NOMO-1 treated with dmso at 0.1 percent for 144 hours (cell line): Measurements from ENCODE around the gene HAPSTR1.
"Not testable (repeated sequence)": the region's sequence is repeated elsewhere in the genome, so short reads cannot be mapped to it uniquely, and the experiment has no call there.

Experiments used
- DNase-seq: peaks from one replicate; lab custom pipeline; 2025; ENCODE audit not compliant: unreplicated experiment; lab: John Stamatoyannopoulos, UW

HAPSTR1 gene

DNA sequence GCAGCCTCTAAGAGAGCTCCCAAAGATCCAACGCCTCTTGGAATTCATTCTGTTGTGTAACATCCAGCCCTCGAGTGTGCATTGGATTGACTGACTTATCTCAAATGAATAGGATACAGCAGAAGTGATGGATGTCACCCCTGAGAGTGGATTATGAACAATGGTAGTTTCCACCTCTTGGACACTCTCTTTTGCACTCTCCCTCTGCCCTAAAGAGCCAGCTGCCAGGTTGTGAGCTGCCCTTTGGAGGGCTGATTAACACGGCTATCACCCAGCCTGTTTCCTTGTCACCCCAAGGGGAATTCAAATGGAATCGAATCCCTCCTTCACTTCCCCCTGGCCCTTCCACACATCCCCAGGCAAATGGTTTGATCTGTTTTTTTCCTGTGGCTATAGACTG is 21.2 kb upstream of the HAPSTR1 start:
- DNase-seq, result no peak

DNA sequence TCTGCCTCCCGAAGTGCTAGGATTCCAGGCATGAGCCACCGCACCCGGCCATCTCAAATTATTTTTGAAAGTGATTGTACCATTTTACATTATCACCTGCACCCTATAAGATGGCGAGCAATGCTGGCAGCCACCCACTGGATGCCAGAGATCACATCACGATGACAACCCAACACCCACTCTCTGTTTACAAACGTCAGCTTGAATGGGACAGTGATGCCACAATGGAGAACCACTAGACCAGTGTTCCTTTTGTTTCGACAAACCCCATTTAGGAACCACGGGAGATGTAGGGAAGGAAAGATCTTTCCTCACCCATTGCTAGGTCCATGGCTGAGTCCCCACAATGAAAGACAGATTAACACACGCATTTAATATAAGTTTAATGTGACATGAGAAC is 20.1 kb upstream of the HAPSTR1 start:
- no peak for DNase-seq

- DNase-seq, result no peak
Observed at GRCh38 chr16:9072806-9073341, 18.6 kb upstream of the HAPSTR1 start.

DNA sequence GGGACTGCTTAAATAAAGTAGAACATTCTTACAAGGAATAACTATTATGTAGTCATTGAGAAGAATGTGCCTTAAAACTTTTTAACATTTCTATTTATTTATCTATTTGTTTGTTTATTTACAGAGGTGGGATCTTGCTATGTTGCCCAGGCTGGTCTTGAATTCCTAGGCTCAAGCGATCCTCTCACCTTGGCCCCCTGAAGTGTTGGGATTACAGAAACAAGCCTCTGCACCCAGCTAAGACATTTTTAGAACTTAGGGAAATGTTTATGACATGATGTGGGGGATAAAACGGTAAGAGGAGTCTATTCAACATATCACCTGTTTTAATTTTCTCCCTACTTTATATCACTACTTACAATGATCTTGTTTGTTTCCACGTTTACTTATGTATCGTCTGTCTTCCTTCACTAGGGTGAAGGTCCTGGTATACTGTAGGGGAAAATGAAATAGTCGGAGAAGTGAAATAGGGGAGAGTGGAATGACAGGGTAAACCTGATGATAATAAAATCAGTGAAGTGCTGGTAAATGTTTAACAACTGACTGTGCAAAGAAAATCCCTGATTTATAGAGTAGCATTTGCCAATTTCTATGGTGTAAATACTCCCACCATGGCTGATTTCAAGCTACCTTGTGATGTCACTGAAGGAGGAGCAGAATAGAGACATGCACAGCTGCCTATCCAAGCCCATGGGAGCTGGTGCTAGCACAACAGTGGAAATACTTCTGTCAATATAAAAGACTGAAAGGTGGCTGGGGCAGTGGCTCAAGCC is 16.0 kb upstream of the HAPSTR1 start:
- no peak for DNase-seq

GRCh38 chr16:9077091-9077809 is 14.2 kb upstream of the HAPSTR1 start:
- DNase-seq, result peak; percentile 71

DNA sequence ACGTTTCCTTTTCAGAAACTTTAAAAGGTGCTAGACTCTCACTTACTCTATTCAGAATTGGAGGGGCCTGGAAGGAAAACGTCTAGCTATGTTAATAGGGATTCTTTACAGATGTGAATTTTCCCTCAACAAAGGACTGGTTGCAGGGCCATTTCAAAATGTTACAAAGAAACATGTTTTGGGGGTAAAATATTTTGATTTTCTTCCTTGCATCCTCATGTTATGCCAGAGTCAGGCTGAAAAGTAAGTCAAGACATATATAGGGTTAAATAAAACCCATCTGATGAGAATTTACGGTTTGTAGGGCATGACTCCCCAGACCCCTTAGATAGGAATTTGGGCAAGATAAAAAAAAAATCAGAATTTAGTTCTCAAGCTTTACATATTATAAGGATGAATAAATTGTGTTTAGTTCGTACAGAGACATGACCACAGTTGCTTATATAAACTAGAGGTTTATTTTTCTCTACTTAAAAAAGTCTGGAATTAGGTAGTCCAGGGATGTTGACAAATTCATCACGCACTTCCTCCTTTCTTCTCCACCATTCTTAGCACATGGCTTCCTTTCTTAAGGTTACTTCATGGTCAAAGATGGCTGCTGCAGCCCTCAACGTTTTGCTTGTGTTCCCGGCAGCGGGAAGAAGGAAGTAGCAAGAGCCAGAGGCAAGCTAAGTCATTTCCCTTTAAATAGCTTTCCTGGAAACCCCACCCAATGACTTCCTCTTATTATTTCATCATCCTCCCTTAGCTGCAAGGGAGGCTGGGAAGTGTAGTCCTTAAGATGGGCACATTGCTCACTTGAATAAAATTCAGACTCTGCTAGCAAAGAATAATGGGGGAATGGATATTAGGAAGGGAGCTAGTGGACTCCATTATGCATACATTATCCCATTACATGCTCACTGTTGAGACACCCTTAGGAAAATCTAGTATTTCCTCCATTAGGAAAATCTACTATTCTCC is 12.7 kb upstream of the HAPSTR1 start:
- DNase-seq, result peak; percentile 93

DNA sequence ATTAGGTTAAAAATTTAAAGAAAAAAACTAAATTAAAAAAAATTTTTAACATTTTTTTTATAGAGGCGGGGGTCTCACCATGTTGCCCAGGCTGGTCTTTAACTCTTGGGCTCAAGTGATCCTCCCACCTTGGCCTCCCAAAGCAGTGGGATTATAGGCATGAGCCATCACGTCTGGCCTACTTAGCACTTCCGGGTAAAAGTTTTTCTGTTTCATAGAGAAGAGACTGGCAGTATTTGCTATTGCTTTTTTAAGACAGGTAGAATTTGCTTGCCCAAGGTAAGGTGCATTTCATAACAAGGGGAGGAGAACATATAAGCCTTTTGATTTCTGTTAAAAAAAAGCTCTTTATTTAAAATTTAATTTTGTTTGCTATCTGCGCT is 12.0 kb upstream of the HAPSTR1 start:
- no peak for DNase-seq

GRCh38 chr16:9081158-9081557 is 10.3 kb upstream of the HAPSTR1 start:
- no peak for DNase-seq

GRCh38 chr16:9081843-9082242 is 9.6 kb upstream of the HAPSTR1 start:
- DNase-seq, result no peak

DNA sequence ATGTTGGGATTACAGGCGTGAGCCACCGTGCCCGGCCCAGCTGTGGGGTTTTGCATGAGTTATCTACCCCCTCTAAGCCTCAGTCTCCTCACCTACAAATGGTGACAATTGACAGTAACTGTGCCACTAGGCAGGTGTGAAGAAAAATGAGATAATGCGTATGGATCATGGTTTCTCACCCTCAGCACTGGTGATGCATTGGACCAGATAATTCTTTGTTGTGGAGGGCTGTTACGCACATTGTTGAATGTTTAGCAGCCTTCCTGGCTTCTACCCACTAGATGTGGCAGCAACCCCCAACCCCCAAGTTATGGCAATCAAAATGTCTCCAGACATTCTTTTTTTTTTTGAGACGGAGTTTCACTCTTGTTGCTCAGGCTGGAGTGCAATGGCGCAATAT is 9.0 kb upstream of the HAPSTR1 start:
- no peak for DNase-seq

DNA sequence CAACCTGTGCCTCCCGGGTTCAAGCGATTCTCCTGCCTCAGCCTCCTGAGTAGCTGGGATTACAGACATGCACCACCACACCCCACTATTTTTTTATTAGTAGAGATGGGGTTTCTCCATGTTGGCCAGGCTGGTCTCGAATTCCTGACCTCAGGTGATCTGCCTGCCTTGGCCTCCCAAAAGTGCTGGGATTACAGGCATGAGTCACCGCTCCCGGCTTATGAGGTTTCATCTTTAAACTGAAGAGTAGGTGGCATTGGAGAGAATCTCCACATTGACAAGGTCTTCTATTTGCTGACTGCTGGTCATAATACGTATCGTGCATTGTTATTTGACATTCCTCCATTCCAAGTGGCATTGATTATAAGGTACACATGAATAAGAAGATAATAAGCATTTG is 3.7 kb upstream of the HAPSTR1 start:
- not testable (repeated sequence) for DNase-seq

- no peak for DNase-seq
Observed at GRCh38 chr16:9088848-9089247, 2.6 kb upstream of the HAPSTR1 start.

DNA sequence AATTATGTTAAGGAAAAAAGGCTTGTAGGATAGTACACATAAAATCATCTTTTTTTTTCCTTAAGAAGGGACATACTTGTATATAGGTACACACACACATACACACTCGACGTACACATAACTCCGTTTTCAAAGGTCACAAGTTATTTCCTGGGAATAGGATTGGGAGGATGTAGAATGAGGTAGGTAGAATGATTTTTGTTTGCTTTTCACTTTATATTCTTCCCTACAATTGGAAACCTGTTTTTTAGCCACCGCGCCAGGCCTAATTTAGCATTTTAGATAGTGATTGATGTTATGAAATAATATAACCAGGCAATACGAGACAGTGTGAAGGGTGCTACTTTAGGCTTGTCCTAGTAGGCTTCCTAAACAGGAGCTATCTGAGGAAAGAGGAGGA is 1.8 kb upstream of the HAPSTR1 start:
- no peak for DNase-seq

GRCh38 chr16:9090101-9090959 is 1.1 kb upstream of the HAPSTR1 start:
- DNase-seq, result no peak

- DNase-seq, result no peak
Observed at GRCh38 chr16:9091867-9092281, 430 bp downstream of the HAPSTR1 start.

DNA sequence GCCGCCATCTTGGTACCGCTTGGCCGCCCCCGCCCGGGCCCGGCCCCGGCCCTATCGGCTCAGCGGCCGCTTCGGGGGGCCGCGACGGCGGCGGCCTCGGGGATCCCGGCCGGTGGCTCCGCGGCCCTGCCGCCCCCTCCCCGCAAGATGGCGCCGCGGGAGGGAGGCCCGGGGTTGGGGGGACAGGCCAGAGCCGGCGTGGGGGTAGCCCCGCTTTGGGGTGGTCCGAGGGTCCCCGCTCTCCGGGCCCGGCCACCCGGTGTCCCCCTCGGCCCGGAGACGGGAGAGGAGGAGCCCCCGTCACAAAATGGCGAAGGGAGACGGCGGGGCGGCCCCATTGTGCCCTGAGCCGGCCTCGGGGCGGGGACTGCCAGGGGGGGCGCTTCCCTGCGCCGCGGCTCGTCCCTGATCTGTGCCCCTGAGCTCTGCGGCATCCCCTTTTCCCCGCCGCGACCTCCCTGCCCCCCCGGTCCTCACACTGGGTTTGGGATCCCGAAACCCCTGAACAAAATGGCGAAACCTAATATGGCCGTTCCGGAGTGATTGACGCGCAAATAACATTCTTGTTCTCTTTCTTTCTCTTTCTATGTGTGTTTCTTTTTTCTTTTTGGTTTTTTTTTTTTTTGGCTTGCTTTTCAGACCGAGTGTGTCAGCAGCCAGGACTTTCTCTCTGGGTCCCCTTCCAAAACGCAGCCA is 986 bp downstream of the HAPSTR1 start:
- DNase-seq, result no peak

DNA sequence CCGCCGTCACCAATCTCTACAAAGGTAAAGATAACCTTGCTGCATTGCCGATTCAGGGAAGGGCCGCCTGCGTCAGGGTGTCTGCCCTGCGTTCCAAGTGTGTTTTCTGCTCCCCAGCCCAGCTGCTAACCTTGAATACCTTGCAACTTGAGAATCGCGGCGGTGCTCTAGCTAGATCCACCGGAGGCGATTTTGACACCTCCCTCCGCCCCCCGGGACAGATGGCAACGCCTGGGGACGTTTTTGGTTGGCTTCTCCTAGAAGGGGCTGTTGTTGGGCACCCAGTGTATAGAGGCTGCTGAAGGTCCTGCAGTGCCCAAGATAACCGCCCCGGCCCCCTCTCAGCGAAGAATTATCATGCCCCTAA is 1.5 kb downstream of the HAPSTR1 start:
- DNase-seq, result no peak

- DNase-seq, result no peak
Observed at GRCh38 chr16:9094011-9094846, 2.8 kb downstream of the HAPSTR1 start.

DNA sequence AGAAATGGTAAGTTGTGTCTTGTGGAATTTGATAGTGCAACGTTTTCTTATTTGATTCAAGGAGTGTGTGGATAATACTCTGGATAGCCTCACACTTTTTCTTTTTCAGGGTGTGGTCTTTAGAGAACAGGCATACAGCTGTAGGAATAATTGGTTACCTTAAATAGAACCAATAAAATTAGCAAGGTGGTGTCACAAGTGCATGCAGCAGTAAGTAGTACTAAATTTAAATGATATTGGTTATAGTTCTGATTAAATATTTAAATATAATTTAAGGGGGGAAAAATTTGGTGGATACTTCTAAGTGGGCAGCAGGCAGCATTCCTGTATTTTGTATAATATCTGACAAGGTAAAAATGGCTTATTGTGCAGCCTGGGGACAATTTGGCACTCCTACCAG is 3.7 kb downstream of the HAPSTR1 start:
- no peak for DNase-seq
